ENCODE results near the gene HTT. TPM values are rescaled to one million over a fixed set of nuclear protein-coding genes. Genes with fewer than 3 reads are reported as not detected.

HTT gene
- total RNA-seq, 1 experiment from 2014 or later = 37.4 TPM

DNA sequence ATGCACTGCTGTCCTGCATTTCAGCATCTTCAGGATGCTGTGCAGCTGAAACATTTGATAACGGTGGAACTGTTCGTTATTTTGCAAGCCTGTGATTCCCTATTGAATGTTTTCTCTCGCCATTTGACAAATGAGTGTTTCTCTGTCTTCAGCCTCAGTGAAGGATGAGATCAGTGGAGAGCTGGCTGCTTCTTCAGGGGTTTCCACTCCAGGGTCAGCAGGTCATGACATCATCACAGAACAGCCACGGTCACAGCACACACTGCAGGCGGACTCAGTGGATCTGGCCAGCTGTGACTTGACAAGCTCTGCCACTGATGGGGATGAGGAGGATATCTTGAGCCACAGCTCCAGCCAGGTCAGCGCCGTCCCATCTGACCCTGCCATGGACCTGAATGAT is 52.6 kb downstream of the HTT start:
- intact Hi-C loops (cut with micrococcal nuclease) = no loop called here
- TF ChIP-seq ELF1 (IDR thresholded peaks at IDR 0.05; ENCODE audit: borderline replicate concordance, low read depth) = no peak
- TF ChIP-seq SP1 (IDR thresholded peaks at IDR 0.05; ENCODE audit: low read depth) = no peak
- TF ChIP-seq, protein P1, sequence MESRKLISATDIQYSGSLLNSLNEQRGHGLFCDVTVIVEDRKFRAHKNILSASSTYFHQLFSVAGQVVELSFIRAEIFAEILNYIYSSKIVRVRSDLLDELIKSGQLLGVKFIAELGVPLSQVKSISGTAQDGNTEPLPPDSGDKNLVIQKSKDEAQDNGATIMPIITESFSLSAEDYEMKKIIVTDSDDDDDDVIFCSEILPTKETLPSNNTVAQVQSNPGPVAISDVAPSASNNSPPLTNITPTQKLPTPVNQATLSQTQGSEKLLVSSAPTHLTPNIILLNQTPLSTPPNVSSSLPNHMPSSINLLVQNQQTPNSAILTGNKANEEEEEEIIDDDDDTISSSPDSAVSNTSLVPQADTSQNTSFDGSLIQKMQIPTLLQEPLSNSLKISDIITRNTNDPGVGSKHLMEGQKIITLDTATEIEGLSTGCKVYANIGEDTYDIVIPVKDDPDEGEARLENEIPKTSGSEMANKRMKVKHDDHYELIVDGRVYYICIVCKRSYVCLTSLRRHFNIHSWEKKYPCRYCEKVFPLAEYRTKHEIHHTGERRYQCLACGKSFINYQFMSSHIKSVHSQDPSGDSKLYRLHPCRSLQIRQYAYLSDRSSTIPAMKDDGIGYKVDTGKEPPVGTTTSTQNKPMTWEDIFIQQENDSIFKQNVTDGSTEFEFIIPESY (IDR thresholded peaks at IDR 0.05; ENCODE audit: extremely low read depth, insufficient replicate concordance, low read length) = no peak
- TF ChIP-seq, protein P2, sequence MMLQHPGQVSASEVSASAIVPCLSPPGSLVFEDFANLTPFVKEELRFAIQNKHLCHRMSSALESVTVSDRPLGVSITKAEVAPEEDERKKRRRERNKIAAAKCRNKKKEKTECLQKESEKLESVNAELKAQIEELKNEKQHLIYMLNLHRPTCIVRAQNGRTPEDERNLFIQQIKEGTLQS (IDR thresholded peaks at IDR 0.05) = no peak
- no peak for TF ChIP-seq POLR2A (IDR thresholded peaks at IDR 0.05; ENCODE audit: borderline replicate concordance, extremely low read depth, insufficient read depth, insufficient read length)
- no peak for TF ChIP-seq YY1 (IDR thresholded peaks at IDR 0.05; ENCODE audit: extremely low read depth, insufficient replicate concordance, low read depth, low read length)
- TF ChIP-seq TCF7L2 (IDR thresholded peaks at IDR 0.05; ENCODE audit: borderline replicate concordance, extremely low read depth, insufficient read depth, insufficient read length) = no peak
- no peak for TF ChIP-seq ZNF274 (IDR thresholded peaks at IDR 0.05; ENCODE audit: low read depth, low read length)
- Histone ChIP-seq H3K4me3 (replicated peaks in 1 of 2; ENCODE audit: low read depth in 1 of 2, low read length in 2 of 2) (no peak overlapping the region), H3K4me1 (ENCODE audit: control insufficient read depth in 1 of 2, insufficient read depth in 2 of 2, low read length in 2 of 2) (no peaks in the 10 kb centered on the region), H3K9me3 (ENCODE audit: control insufficient read depth in 1 of 2, insufficient read depth in 1 of 2, low read depth in 1 of 2, low read length in 2 of 2) (no peaks in the 10 kb centered on the region), H3K4me2 (ENCODE audit: low read length) (no peak overlapping the region), H3K9me2 (ENCODE audit: insufficient read depth) (no peaks in the 10 kb centered on the region), H2AFZ (ENCODE audit: low read depth, low read length, poor library complexity, severe bottlenecking) (no peak overlapping the region), H3K9ac (ENCODE audit: low read length) (no peak overlapping the region), H3K27ac (ENCODE audit: low read depth, low read length) (no peak overlapping the region), H3K27me3 (ENCODE audit: insufficient read depth, low read length) (no peaks in the 10 kb centered on the region), H3K36me3 (ENCODE audit: control insufficient read depth in 1 of 2, insufficient read depth in 2 of 2, low read length in 2 of 2) (peaks cover 23 to 35% of the 10 kb centered on the region in 2 experiments), H4K20me1 (ENCODE audit: insufficient read depth) (no peaks in the 10 kb centered on the region), H3K79me2 (ENCODE audit: insufficient read depth, low read length) (no peaks in the 10 kb centered on the region)
- CTCF ChIA-PET = interaction anchor here (0.8 kb wide), 1 partner anchor 9 kb away, joined by 3 read pairs; no protein-coding TSS in a partner anchor
- ATAC-seq (no peak), DNase-seq (ENCODE audit: low read depth, low spot score) (no peak)
- no TSS peak for BruUV-seq (replicated peaks)
- POLR2A ChIA-PET = no interaction called here
- RAD21 ChIA-PET (ENCODE audit: low non-redundant PET in 1 of 2, low total read pairs in 2 of 2, uncharacterized antibody in 2 of 2, unreplicated experiment in 2 of 2) = no interaction called here
